ENCODE results near the gene ZNF678. TPM values are rescaled to one million over a fixed set of nuclear protein-coding genes. Genes with fewer than 3 reads are reported as not detected.

The ZNF678 gene
- total and polyA plus RNA-seq, 9 of the 15 experiments (the other 6 are each of a cell fraction or from before 2014, with no cell fraction given): 3.0 to 16.8 (median 8.0) TPM

DNA sequence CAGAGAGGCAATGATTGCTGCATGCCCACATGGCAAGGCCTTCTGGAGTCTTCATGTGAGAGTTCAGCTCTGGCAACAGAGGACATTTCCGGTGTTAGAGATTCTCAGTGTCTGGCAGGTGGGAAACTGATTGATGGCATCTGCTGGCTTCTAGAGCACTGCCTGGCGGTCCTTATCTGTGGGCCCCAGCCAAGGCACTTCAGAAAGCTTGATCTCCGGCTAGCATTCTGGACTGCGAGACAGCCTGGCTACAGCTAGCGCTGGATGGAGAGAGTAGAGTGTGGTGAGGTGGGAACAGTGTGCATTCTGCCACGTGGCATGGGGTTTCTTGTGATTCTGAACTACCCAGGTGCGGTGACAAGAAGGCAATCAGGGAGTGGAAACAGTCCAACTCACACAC lies 9.4 kb downstream of the ZNF678 start (continued):
- TF ChIP-seq SRSF1 (IDR thresholded peaks at IDR 0.05; ENCODE audit: low read depth, low read length) (no peak), EP300 (IDR thresholded peaks at IDR 0.05; ENCODE audit: low read length) (peak; percentile 38; the same call in 1 of the 2 replicates), KLF1 (tag; IDR thresholded peaks at IDR 0.05) (no peak), ZNF324 (CRISPR knock-in tag; IDR thresholded peaks at IDR 0.05) (peak; percentile 75), E2F3 (CRISPR knock-in tag; IDR thresholded peaks at IDR 0.05) (no peak), SRSF7 (optimal IDR thresholded peaks at IDR 0.05; ENCODE audit: low read depth, low read length) (no peak), COPS2 (conservative IDR thresholded peaks at IDR 0.05) (no peak), BRCA1 (IDR thresholded peaks at IDR 0.05) (no peak), BRCA1 (CRISPR knock-in tag; IDR thresholded peaks at IDR 0.05) (no peak), ZNF778 (CRISPR knock-in tag; IDR thresholded peaks at IDR 0.05) (no peak), NR2C2 (CRISPR knock-in tag; IDR thresholded peaks at IDR 0.05) (no peak), NR2C2 (tag; IDR thresholded peaks at IDR 0.05) (no peak), SRSF3 (IDR thresholded peaks at IDR 0.05; ENCODE audit: insufficient read depth, low read length) (no peak), KLF13 (tag; IDR thresholded peaks at IDR 0.05; ENCODE audit: borderline replicate concordance, low read depth) (no peak), CXXC5 (CRISPR knock-in tag; IDR thresholded peaks at IDR 0.05) (peak; percentile 62), KDM5B (IDR thresholded peaks at IDR 0.05; ENCODE audit: insufficient replicate concordance, low read depth, low read length) (no peak), PHF21A (IDR thresholded peaks at IDR 0.05; ENCODE audit: borderline replicate concordance, low read depth) (no peak), SMARCE1 (IDR thresholded peaks at IDR 0.05) (peak; percentile 37; the same call in 1 of the 2 replicates), RCOR1 (IDR thresholded peaks at IDR 0.05; ENCODE audit: borderline replicate concordance in 1 of 2, low read depth in 2 of 2, low read length in 2 of 2) (peak in 1 of 2 experiments; percentile 94; a peak in 2 of 4 replicates), ZNF696 (CRISPR knock-in tag; conservative IDR thresholded peaks at IDR 0.05) (no peak), DACH1 (IDR thresholded peaks at IDR 0.05; ENCODE audit: partially characterized antibody) (no peak), ZNF766 (CRISPR knock-in tag; conservative IDR thresholded peaks at IDR 0.05) (0 out of 2 replicates have a peak, but pooled peaks have one; percentile 26)
- TF ChIP-seq, protein P1, sequence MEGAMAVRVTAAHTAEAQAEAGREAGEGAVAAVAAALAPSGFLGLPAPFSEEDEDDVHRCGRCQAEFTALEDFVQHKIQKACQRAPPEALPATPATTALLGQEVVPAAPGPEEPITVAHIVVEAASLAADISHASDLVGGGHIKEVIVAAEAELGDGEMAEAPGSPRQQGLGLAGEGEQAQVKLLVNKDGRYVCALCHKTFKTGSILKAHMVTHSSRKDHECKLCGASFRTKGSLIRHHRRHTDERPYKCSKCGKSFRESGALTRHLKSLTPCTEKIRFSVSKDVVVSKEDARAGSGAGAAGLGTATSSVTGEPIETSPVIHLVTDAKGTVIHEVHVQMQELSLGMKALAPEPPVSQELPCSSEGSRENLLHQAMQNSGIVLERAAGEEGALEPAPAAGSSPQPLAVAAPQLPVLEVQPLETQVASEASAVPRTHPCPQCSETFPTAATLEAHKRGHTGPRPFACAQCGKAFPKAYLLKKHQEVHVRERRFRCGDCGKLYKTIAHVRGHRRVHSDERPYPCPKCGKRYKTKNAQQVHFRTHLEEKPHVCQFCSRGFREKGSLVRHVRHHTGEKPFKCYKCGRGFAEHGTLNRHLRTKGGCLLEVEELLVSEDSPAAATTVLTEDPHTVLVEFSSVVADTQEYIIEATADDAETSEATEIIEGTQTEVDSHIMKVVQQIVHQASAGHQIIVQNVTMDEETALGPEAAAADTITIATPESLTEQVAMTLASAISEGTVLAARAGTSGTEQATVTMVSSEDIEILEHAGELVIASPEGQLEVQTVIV (CRISPR knock-in tag; IDR thresholded peaks at IDR 0.05; ENCODE audit: borderline replicate concordance): no peak
- TF ChIP-seq, protein P2, sequence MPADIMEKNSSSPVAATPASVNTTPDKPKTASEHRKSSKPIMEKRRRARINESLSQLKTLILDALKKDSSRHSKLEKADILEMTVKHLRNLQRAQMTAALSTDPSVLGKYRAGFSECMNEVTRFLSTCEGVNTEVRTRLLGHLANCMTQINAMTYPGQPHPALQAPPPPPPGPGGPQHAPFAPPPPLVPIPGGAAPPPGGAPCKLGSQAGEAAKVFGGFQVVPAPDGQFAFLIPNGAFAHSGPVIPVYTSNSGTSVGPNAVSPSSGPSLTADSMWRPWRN (IDR thresholded peaks at IDR 0.05; ENCODE audit: low read depth): no peak
- TF ChIP-seq, protein P3, sequence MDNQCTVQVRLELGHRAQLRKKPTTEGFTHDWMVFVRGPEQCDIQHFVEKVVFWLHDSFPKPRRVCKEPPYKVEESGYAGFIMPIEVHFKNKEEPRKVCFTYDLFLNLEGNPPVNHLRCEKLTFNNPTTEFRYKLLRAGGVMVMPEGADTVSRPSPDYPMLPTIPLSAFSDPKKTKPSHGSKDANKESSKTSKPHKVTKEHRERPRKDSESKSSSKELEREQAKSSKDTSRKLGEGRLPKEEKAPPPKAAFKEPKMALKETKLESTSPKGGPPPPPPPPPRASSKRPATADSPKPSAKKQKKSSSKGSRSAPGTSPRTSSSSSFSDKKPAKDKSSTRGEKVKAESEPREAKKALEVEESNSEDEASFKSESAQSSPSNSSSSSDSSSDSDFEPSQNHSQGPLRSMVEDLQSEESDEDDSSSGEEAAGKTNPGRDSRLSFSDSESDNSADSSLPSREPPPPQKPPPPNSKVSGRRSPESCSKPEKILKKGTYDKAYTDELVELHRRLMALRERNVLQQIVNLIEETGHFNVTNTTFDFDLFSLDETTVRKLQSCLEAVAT (IDR thresholded peaks at IDR 0.05): no peak

Measured in K562 (cell line).